Effector memory CD4-positive, alpha-beta T cell (primary cell): ENCODE data around the gene UGT1A1.

Experiments
- DNase-seq, 3 donors: peaks; one replicate each; pipeline ENCODE4 v3.0.0-alpha.2; 2020
- H3K27ac ChIP-seq: 2 replicates; pipeline ENCODE4 v1.7.0; 2013; ENCODE audit warnings: mild to moderate bottlenecking, low read length, moderate library complexity; ENCODE audit not compliant: insufficient read depth, poor library complexity, severe bottlenecking
- H3K27me3 ChIP-seq: replicated peaks from 2 replicates; pipeline ENCODE4 v1.7.0; 2013; ENCODE audit warnings: mild to moderate bottlenecking, low read length; ENCODE audit not compliant: insufficient read depth, control insufficient read depth, poor library complexity, severe bottlenecking
- H3K36me3 ChIP-seq: 2 replicates; pipeline ENCODE4 v1.7.0; 2013; ENCODE audit warnings: mild to moderate bottlenecking, low read length, moderate library complexity; ENCODE audit not compliant: control insufficient read depth, insufficient read depth
- H3K4me1 ChIP-seq: 2 replicates; pipeline ENCODE4 v1.7.0; 2013; ENCODE audit warnings: low read length, mild to moderate bottlenecking; ENCODE audit not compliant: control insufficient read depth, insufficient read depth, poor library complexity, severe bottlenecking
- H3K4me3 ChIP-seq: 2 replicates; pipeline ENCODE4 v1.7.0; 2013; ENCODE audit warnings: low read length, low read depth, mild to moderate bottlenecking; ENCODE audit not compliant: insufficient read depth, poor library complexity, severe bottlenecking
- H3K9me3 ChIP-seq: 2 replicates; pipeline ENCODE4 v1.7.0; 2013; ENCODE audit warnings: mild to moderate bottlenecking, low read length, moderate library complexity; ENCODE audit not compliant: control insufficient read depth

UGT1A1 gene

DNA sequence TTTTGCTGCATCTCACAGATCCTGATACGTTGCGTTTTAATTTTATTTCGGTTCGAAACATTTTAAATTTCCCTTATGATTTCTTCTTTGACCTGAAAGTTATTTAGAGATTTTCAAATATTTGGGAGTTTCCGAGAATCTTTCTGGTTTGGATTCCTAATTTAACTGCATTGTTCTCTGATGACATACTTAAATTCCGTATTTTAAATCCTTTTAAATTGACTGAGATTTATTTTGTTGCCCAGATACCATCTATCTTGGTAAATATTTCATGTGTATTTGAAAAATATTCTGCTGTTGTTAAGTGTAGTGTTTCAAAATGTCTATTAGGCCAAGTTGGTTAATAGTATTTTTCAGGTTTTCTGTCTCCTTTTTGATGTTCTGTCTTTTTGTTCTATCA lies 55.8 kb downstream of the UGT1A1 start:
- H3K4me3 ChIP-seq = no peak overlapping the region
- no peaks in the 10 kb centered on the region for H3K36me3 ChIP-seq
- no peaks in the 10 kb centered on the region for H3K4me1 ChIP-seq
- no peak for DNase-seq
- no peak overlapping the region for H3K27ac ChIP-seq
- no peaks in the 10 kb centered on the region for H3K9me3 ChIP-seq
- H3K27me3 ChIP-seq = no peaks in the 10 kb centered on the region

DNA sequence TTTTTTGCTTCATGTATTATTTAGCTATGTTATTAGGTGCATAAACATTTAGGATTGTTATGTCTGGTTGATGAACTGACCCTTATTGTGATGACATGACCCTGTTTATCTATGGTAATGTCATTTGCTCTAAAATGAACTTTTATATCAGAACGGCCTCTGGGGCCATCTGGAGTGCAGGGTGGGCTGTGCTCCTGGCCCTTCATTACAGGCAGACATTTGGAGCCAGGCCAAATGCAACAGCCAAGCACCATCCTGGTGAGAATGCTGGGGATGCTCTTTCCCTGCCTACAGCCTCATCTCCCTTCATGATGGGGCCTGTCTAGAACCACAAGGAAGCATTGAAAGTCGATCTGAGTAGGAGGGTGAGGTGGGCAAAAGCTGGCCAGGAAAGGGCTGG lies 56.3 kb downstream of the UGT1A1 start:
- H3K27me3 ChIP-seq = no peaks in the 10 kb centered on the region
- no peaks in the 10 kb centered on the region for H3K9me3 ChIP-seq
- no peak overlapping the region for H3K4me3 ChIP-seq
- no peaks in the 10 kb centered on the region for H3K36me3 ChIP-seq
- no peak for DNase-seq
- H3K27ac ChIP-seq = no peak overlapping the region
- no peaks in the 10 kb centered on the region for H3K4me1 ChIP-seq

DNA sequence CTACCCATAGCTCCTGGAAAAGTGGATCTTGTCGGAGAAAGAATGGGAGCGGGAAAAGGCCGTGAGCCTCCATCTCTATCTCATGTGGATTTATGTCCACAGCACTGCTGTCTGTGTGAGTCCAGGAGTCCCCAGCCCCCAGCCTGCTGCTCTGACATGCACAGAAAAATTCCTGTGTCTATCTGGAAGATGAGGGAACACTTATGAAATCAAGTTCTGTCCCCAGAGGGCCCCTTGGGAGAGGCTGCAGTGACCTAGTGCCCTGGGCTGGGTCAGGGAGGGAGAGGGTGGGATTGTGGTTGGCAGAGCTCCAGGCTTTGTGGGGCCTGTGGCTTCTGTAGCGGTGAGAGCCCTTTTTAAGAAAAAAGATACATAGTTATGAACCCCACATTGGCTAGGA lies 56.7 kb downstream of the UGT1A1 start:
- H3K27ac ChIP-seq = no peak overlapping the region
- no peak for DNase-seq
- no peaks in the 10 kb centered on the region for H3K27me3 ChIP-seq
- no peaks in the 10 kb centered on the region for H3K9me3 ChIP-seq
- H3K36me3 ChIP-seq = no peaks in the 10 kb centered on the region
- H3K4me3 ChIP-seq = no peak overlapping the region
- H3K4me1 ChIP-seq = no peaks in the 10 kb centered on the region

DNA sequence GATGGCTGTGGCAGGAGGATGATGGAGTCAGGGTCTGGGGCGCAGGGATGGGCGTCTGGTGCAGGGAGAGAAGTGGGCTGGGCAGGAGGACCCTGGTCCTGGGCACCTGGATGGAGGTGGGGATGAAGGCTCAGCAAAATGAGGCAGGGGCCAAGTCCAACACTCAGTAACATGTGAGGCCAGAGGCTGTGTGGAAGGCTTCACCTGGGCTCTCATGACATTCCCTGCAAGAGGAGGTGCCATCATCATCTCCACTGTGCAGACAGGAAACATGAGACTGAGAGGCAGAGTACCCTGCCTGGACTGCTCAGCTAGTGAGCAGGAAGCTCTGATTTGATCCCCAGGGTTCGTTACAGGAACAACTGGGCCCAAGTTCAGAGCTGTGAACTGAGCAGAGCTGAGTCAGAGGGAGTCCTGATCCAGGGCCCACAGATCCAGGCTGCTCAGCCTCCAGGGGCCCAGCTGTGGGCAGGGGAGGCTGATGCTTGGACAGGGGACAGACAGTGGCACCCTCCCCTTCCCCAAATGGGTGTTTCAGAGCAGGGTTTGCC lies 57.4 kb downstream of the UGT1A1 start:
- Histone ChIP-seq H3K27ac (no peak overlapping the region), H3K4me1 (no peaks in the 10 kb centered on the region), H3K27me3 (no peaks in the 10 kb centered on the region), H3K9me3 (no peaks in the 10 kb centered on the region), H3K4me3 (no peak overlapping the region), H3K36me3 (no peaks in the 10 kb centered on the region)
- DNase-seq = no peak

DNA sequence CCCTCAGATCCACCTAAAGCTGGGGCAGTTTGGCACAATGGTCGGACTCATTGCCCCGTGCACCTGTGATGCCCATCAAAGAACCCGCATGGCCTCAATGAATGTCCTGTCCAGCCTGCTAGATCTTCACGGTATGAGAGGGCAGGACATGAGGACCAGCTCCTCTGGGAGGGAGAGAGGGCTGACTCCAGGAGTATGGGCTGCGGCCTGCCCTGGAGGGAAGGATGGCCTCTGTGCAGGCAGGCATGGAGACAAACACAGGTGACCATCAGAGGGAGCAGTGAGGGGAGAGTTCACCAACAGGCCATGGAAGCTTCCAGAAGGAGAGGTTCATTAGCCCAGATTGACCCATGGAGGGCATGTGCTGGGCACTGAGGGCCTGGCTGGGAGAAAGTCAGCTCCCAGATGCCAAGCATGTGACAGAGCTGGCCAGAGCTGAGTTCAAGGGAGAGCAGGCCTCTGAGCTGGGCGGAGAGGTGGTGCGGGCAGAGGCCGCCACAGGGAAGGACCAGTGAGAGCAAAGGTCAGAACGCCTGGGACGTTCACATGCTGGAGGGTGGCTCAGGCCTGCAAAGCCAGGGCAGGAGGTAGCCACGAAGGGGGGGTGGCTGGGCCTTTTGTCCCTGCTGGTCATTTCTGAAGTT lies 58.0 kb downstream of the UGT1A1 start:
- H3K27me3 ChIP-seq = no peaks in the 10 kb centered on the region
- H3K27ac ChIP-seq = no peak overlapping the region
- H3K9me3 ChIP-seq = no peaks in the 10 kb centered on the region
- no peak overlapping the region for H3K4me3 ChIP-seq
- DNase-seq = no peak
- H3K36me3 ChIP-seq = no peaks in the 10 kb centered on the region
- H3K4me1 ChIP-seq = no peaks in the 10 kb centered on the region

DNA sequence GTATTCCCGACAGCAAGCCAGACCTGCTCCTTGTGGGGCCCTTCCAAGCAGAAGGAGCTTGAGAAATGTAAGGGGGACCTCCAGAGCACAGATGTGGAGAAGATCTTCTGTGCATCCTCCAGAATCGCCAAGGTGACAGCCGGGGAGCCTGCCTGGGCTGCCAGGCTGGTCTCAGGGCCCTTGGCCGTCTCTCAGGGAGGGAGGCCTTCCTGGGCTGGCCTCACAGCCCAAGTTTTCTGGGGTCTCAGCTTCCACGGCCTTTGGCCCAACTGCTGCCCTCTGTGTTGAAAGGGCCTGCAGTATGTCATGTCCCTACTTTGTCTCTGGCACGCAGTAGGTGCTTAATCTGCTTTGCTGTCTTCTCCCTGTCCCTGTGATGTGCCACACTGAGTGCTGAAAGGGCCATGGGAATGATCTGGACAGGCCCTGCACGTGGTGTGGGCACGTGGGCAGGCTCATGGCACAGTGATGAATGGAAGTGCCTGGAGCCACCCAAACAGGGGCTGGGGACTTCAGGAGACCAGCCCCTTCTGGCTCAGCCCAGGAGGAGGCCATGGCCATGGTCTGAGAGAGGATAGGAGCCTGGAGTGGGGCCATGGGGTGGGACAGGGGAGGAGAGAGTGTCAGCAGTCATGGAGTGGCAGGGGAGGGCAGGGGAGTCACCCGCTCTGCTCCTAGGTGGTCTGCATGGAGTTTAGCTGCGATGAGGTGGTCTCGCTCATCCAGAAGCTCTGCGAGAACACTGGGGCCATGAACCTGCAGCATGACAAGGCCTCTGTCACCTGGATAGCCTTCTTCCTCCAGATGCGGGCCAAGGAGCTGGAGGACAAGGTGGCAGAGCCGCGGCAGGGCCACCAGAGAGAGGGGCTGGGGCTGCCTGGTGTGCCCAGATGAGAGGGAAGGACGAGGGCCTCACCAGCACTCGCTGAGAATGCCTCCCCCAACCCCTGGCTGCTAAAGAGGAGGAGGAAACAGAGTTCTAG lies 58.9 kb downstream of the UGT1A1 start:
- no peaks in the 10 kb centered on the region for H3K4me1 ChIP-seq
- DNase-seq = no peak
- H3K27ac ChIP-seq = no peak overlapping the region
- H3K4me3 ChIP-seq = no peak overlapping the region
- no peaks in the 10 kb centered on the region for H3K27me3 ChIP-seq
- no peaks in the 10 kb centered on the region for H3K36me3 ChIP-seq
- H3K9me3 ChIP-seq = no peaks in the 10 kb centered on the region

DNA sequence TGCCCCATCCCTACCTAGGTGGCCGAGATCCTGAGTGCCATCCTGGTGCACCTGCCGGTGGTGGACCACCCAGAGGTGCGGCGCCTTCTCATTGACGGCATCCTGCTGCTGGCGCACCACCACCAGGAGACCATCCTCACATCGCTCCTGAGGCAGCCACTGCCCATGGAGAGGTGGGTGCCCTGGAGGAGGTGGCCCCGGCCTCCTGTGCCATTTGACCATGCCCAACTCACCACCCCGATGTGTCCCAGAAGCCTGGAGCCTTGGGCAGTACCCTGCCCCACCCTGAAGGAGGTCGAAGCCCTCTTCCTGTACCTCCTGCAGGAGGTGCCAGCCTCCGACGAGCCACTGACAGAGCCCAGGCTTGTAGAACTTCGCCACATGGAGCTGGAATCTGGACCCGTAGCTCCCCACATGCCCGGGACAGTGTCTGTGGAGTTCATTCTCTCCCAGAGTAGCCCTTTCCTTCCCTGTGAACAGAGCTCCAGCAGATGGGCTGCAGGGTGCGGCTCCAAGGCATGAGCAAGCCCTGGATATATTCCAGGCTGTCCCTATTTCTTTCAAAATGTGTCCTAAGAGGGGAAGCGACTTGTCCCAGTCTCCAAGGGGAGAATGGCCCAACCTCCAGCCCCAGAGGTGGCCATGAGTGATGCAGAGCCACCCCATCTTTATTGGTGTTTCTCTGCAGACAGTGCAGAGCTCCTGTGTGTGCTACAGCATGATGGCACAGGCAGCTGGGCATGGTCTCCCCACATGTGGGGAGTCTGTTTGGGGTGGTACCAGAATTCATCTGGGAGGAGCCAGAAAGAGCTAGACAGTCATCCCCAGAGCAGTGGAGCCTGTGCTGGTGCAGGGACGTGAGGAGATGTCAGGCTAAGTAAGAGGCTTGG lies 60.1 kb downstream of the UGT1A1 start:
- Histone ChIP-seq H3K4me1 (no peaks in the 10 kb centered on the region), H3K27me3 (no peaks in the 10 kb centered on the region), H3K27ac (no peak overlapping the region), H3K4me3 (no peak overlapping the region), H3K9me3 (no peaks in the 10 kb centered on the region), H3K36me3 (no peaks in the 10 kb centered on the region)
- DNase-seq = no peak

DNA sequence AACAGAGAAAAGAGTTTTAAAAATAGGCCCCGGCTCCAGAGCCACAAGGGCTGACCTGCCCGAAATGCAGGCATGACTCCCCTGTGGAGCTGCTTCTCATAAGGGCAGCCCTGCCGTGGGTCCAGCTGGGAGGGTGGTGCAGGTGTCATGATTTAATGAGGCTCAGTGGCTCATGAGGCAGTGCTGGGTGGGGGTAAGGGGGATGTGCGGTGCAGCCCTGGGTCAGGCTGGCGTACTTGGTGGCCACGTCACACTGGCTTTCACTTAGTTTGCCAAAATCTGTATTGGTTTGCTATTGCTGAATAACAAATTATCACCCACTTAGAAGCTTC lies 60.7 kb downstream of the UGT1A1 start:
- Histone ChIP-seq H3K9me3 (no peaks in the 10 kb centered on the region), H3K4me3 (no peak overlapping the region), H3K27ac (no peak overlapping the region), H3K27me3 (no peaks in the 10 kb centered on the region), H3K4me1 (no peaks in the 10 kb centered on the region), H3K36me3 (no peaks in the 10 kb centered on the region)
- no peak for DNase-seq

DNA sequence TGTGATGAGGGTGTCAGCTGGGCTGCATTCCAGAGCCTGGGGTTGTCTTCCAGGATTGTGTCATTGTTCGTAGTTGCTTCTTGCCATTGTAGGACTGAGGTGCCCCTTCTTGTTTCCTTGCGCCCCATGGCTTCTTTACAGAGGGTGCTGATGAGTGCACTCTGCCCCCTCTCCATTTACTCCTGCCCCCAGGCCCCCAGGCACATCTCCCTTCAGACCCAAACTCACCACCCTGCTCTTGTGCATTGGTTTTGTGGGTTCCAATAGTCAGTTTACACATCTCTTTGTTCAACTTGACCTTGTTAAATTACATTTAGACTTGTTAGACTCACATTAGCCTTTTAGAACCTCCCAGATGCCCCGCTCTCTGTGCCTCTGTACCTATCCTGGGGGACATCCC lies 61.1 kb downstream of the UGT1A1 start:
- no peak for DNase-seq
- Histone ChIP-seq H3K9me3 (no peaks in the 10 kb centered on the region), H3K27me3 (no peaks in the 10 kb centered on the region), H3K27ac (no peak overlapping the region), H3K4me1 (no peaks in the 10 kb centered on the region), H3K36me3 (no peaks in the 10 kb centered on the region), H3K4me3 (no peak overlapping the region)
